WTC11 (cell line): Measurements from ENCODE around the gene MIPEP. TPM values are rescaled to one million over a fixed set of nuclear protein-coding genes. Genes with fewer than 3 reads are reported as not detected.

ENCODE experiments used
- ATAC-seq: fragments of 200-7000 bp; cut with Tn5 transposase; 2 replicates; pipeline ENCODE4 v1.10.0; 2021; ENCODE audit warnings: mild to moderate bottlenecking, moderate library complexity
- CTCF ChIA-PET: fragments of 300-600 bp; sonication (Branson Sonifier 250); formaldehyde crosslinking; loops from one replicate; lab custom pipeline; 2021; ENCODE audit warnings: antibody characterized with exemption; lab: Charles Lee
- POLR2A ChIA-PET: fragments of 350-600 bp; sonication (Branson Sonifier 250); formaldehyde crosslinking; loops from one replicate; lab custom pipeline; 2021; ENCODE audit warnings: antibody characterized with exemption; lab: Charles Lee
- DNase-seq: peaks from one replicate; pipeline ENCODE4 v3.0.0; 2021; ENCODE audit warnings: low spot score
- H3K27ac Mint-ChIP-seq: 2 replicates; pipeline ENCODE4 v1.8.0; 2021; ENCODE audit warnings: mixed read lengths
- H3K27me3 Mint-ChIP-seq: 2 replicates; pipeline ENCODE4 v1.8.0; 2021; ENCODE audit warnings: low read depth, mild to moderate bottlenecking, moderate library complexity, mixed read lengths
- H3K36me3 Mint-ChIP-seq: 2 replicates; pipeline ENCODE4 v1.8.0; 2021; ENCODE audit warnings: mixed read lengths
- H3K4me1 Mint-ChIP-seq: 2 replicates; pipeline ENCODE4 v1.8.0; 2022; ENCODE audit warnings: mixed read lengths
- H3K4me3 Mint-ChIP-seq: 2 replicates; pipeline ENCODE4 v1.8.0; 2021; ENCODE audit warnings: mild to moderate bottlenecking, moderate library complexity, mixed read lengths
- H3K9me3 Mint-ChIP-seq: 2 replicates; pipeline ENCODE4 v1.8.0; 2021; ENCODE audit warnings: mixed read lengths
- ATF1 ChIP-seq: sonication (generic); formaldehyde crosslinking; IDR thresholded peaks from 2 replicates; pipeline ENCODE4 v1.8.1; 2023; ENCODE audit warnings: mild to moderate bottlenecking, moderate library complexity, missing genetic modification reagents
- ATF6 ChIP-seq: sonication (generic); formaldehyde crosslinking; IDR thresholded peaks from 2 replicates; pipeline ENCODE4 v1.8.1; 2023; ENCODE audit warnings: mild to moderate bottlenecking, missing genetic modification reagents
- CBFB ChIP-seq: sonication (generic); formaldehyde crosslinking; IDR thresholded peaks from 2 replicates; pipeline ENCODE4 v1.8.1; 2022; ENCODE audit warnings: mild to moderate bottlenecking, low read depth, missing genetic modification reagents
- CDX4 ChIP-seq: fragments of 250-450 bp; sonication (Bioruptor Pico); IDR thresholded peaks from 2 replicates; pipeline ENCODE4 v1.9.0; 2021; ENCODE audit warnings: moderate library complexity, mild to moderate bottlenecking, inconsistent platforms, borderline replicate concordance
- CREM ChIP-seq: sonication (generic); formaldehyde crosslinking; IDR thresholded peaks from 2 replicates; pipeline ENCODE4 v1.8.1; 2022; ENCODE audit warnings: mild to moderate bottlenecking, missing genetic modification reagents, moderate library complexity
- CTCF ChIP-seq: fragments of 200-600 bp; IDR thresholded peaks from 2 replicates; pipeline ENCODE4 v1.8.0; 2022; ENCODE audit warnings: antibody characterized with exemption
- FOXK1 ChIP-seq: sonication (generic); formaldehyde crosslinking; IDR thresholded peaks from 2 replicates; pipeline ENCODE4 v1.8.0; 2022; ENCODE audit warnings: mild to moderate bottlenecking, moderate library complexity, missing genetic modification reagents
- GABPB1 ChIP-seq: sonication (generic); formaldehyde crosslinking; IDR thresholded peaks from 2 replicates; pipeline ENCODE4 v1.8.1; 2023; ENCODE audit warnings: mild to moderate bottlenecking, missing genetic modification reagents
- GTF2I ChIP-seq: fragments of 250-450 bp; sonication (Bioruptor Pico); conservative IDR thresholded peaks from 2 replicates; pipeline ENCODE4 v1.4.0; 2021; ENCODE audit warnings: mild to moderate bottlenecking
- NFYB ChIP-seq: sonication (generic); formaldehyde crosslinking; conservative IDR thresholded peaks from 2 replicates; pipeline ENCODE4 v1.8.0; 2022; ENCODE audit warnings: low read depth, missing genetic modification reagents
- PREB ChIP-seq: sonication (generic); formaldehyde crosslinking; IDR thresholded peaks from 2 replicates; pipeline ENCODE4 v1.8.1; 2022; ENCODE audit warnings: mild to moderate bottlenecking, missing genetic modification reagents, moderate library complexity, borderline replicate concordance
- PRRX2 ChIP-seq: fragments of 250-450 bp; sonication (Bioruptor Pico); IDR thresholded peaks from 2 replicates; pipeline ENCODE4 v1.8.0; 2021; ENCODE audit warnings: mild to moderate bottlenecking
- SMAD3 ChIP-seq: sonication (generic); formaldehyde crosslinking; IDR thresholded peaks from 2 replicates; pipeline ENCODE4 v1.8.0; 2022; ENCODE audit warnings: missing genetic modification reagents, mild to moderate bottlenecking, borderline replicate concordance
- STAT6 ChIP-seq: sonication (generic); formaldehyde crosslinking; conservative IDR thresholded peaks from 2 replicates; pipeline ENCODE4 v1.8.1; 2023; ENCODE audit warnings: mild to moderate bottlenecking, low read depth, missing genetic modification reagents, moderate library complexity
- TEAD1 ChIP-seq: sonication (generic); formaldehyde crosslinking; IDR thresholded peaks from 2 replicates; pipeline ENCODE4 v1.8.0; 2022; ENCODE audit warnings: mild to moderate bottlenecking, missing genetic modification reagents
- ZBTB43 ChIP-seq: sonication (generic); formaldehyde crosslinking; IDR thresholded peaks from 2 replicates; pipeline ENCODE4 v1.8.1; 2023; ENCODE audit warnings: mild to moderate bottlenecking, missing genetic modification reagents
- ZNF138 ChIP-seq: sonication (generic); formaldehyde crosslinking; conservative IDR thresholded peaks from 2 replicates; pipeline ENCODE4 v1.8.1; 2022; ENCODE audit warnings: mild to moderate bottlenecking, moderate library complexity, missing genetic modification reagents
- ZNF423 ChIP-seq: fragments of 250-450 bp; sonication (Bioruptor Pico); IDR thresholded peaks from 2 replicates; pipeline ENCODE4 v2.1.2; 2022; ENCODE audit warnings: mild to moderate bottlenecking, moderate library complexity
- total RNA-seq: library from RNA; stranded (reverse); gene quantifications from 3 replicates; pipeline ENCODE4 v1.2.3, GENCODE V29; 2021

The MIPEP gene
- total RNA-seq, 1 experiment from 2014 or later = 30.5 TPM

GRCh38 chr13:23715762-23716235 is 173.4 kb downstream of the MIPEP start:
- CTCF ChIA-PET = interaction anchor here (0.6 to 1.4 kb wide), 16 partner anchors 10 to 513 kb away, joined by 3 to 9 read pairs (median 4); partner anchors contain the start of gene MIPEP

GRCh38 chr13:23715092-23715761 is 174.0 kb downstream of the MIPEP start:
- Mint-ChIP-seq H3K36me3 (peaks cover 18% of the 10 kb centered on the region), H3K9me3 (peaks cover 30% of the 10 kb centered on the region), H3K4me3 (no peak overlapping the region), H3K27me3 (peaks cover 3% of the 10 kb centered on the region; the same call in 1 of the 2 replicates), H3K27ac (no peak overlapping the region), H3K4me1 (no peaks in the 10 kb centered on the region)
- ChIA-PET CTCF (interaction anchor here (0.6 to 1.4 kb wide), 13 partner anchors 9 to 514 kb away, joined by 3 to 8 read pairs (median 4); partner anchors contain the start of gene MIPEP), POLR2A (no interaction called here)
- DNase-seq (no peak), ATAC-seq (peak; percentile 35)
- TF ChIP-seq GABPB1 (no peak), PRRX2 (CRISPR knock-in tag) (no peak), ATF6 (CRISPR knock-in tag) (no peak), SMAD3 (no peak), CREM (no peak), GTF2I (no peak), NFYB (CRISPR knock-in tag) (no peak), CBFB (CRISPR knock-in tag) (no peak), FOXK1 (no peak), ZBTB43 (CRISPR knock-in tag) (no peak), ZNF138 (CRISPR knock-in tag) (no peak), ATF1 (CRISPR knock-in tag) (no peak), CDX4 (CRISPR knock-in tag) (no peak)

More at GRCh38 chr13:23715762-23716235, 173.4 kb downstream of the MIPEP start:
- H3K4me1 Mint-ChIP-seq = no peaks in the 10 kb centered on the region
- peak; percentile 35; the same call in 1 of the 2 replicates for TF ChIP-seq ZNF423 (CRISPR knock-in tag)
- peak; percentile 38 for TF ChIP-seq CTCF
- TF ChIP-seq STAT6 (CRISPR knock-in tag) = no peak
- TF ChIP-seq PREB (CRISPR knock-in tag) = no peak
- TF ChIP-seq TEAD1 = 0 out of 2 replicates have a peak, but pooled peaks have one; percentile 32
- TF ChIP-seq, all 79 proteins: peak for 3
- Mint-ChIP-seq H3K36me3 (peaks cover 18% of the 10 kb centered on the region), H3K27ac (no peak overlapping the region), H3K27me3 (peaks cover 3% of the 10 kb centered on the region; the same call in 1 of the 2 replicates), H3K9me3 (peaks cover 30% of the 10 kb centered on the region), H3K4me3 (no peak overlapping the region)
- peak; percentile 94 for ATAC-seq
- DNase-seq = peak; percentile 73
- POLR2A ChIA-PET = no interaction called here
